ENCODE data around the gene BMP6.
"Not testable (repeated sequence)": the region's sequence is repeated elsewhere in the genome, so short reads cannot be mapped to it uniquely, and the experiment has no call there.

The BMP6 gene

GRCh38 chr6:7887278-7887991, 161.5 kb downstream of the BMP6 start:
- H4K20me1 ChIP-seq (ENCODE audit: insufficient read depth, low read length) = no peaks in the 10 kb centered on the region
- H3K27me3 ChIP-seq (ENCODE audit: low read depth, low read length) = no peaks in the 10 kb centered on the region
- no peaks in the 10 kb centered on the region for H3K9me3 ChIP-seq (ENCODE audit: insufficient read depth, low read length)
- no peak overlapping the region for H3K9ac ChIP-seq (ENCODE audit: low read length)
- no peak overlapping the region for H2AFZ ChIP-seq (ENCODE audit: low read depth, low read length)
- no peaks in the 10 kb centered on the region for H3K4me1 ChIP-seq (ENCODE audit: low read length)
- no peaks in the 10 kb centered on the region for H3K79me2 ChIP-seq (ENCODE audit: low read length)
- H3K4me3 ChIP-seq (ENCODE audit: low read length) = no peak overlapping the region
- no peak overlapping the region for H3K27ac ChIP-seq (ENCODE audit: low read length)
- H3K4me2 ChIP-seq (ENCODE audit: low read length) = no peak overlapping the region
- peaks cover 73% of the 10 kb centered on the region for H3K36me3 ChIP-seq (replicated peaks; ENCODE audit: low read depth, low read length)
- TF ChIP-seq EZH2phosphoT487 (IDR thresholded peaks at IDR 0.05; ENCODE audit: low read depth) = no peak
- TF ChIP-seq, protein P1, sequence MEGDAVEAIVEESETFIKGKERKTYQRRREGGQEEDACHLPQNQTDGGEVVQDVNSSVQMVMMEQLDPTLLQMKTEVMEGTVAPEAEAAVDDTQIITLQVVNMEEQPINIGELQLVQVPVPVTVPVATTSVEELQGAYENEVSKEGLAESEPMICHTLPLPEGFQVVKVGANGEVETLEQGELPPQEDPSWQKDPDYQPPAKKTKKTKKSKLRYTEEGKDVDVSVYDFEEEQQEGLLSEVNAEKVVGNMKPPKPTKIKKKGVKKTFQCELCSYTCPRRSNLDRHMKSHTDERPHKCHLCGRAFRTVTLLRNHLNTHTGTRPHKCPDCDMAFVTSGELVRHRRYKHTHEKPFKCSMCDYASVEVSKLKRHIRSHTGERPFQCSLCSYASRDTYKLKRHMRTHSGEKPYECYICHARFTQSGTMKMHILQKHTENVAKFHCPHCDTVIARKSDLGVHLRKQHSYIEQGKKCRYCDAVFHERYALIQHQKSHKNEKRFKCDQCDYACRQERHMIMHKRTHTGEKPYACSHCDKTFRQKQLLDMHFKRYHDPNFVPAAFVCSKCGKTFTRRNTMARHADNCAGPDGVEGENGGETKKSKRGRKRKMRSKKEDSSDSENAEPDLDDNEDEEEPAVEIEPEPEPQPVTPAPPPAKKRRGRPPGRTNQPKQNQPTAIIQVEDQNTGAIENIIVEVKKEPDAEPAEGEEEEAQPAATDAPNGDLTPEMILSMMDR (IDR thresholded peaks at IDR 0.05; ENCODE audit: low read depth, low read length) = no peak

DNA sequence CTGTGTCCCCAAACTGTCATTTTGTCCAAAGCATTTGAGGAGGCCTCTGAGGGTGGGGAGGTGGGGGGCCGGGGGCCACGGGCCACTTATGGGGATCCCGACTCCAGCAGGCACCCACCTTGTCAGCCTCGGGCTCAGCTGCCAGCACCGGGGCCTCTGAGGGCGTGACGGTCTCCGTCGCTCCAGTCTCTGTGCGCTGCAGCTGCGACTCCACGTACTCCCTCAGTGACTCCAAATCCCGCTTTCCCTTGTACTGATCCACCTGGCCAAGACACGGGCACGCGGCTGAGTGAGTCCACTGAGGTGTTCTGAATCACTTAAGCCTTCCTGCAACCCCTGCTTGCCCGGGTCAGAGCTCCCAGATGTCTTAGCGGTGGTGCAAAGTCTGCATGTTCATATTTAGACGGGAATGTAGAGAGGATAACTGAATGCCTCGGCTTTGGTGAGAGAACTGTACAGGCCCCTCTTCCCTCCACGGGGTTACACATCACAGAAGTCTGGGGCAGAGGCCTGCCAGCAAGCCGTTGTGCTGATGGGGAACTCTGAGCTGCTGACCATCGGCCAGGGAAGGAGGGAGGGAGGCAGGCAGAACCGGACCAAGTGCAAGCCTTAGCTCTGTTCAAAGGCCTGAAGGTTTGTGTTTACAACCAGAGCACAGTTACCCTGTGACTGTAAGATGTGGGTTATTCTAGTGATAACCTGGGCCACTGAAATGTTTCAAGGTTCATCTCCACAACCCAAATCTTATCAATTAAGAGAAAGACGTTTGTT, 162.9 kb downstream of the BMP6 start:
- H3K36me3 ChIP-seq (replicated peaks; ENCODE audit: low read depth, low read length) = peaks cover 69% of the 10 kb centered on the region
- H3K79me2 ChIP-seq (ENCODE audit: low read length) = no peaks in the 10 kb centered on the region
- no peak overlapping the region for H3K27ac ChIP-seq (ENCODE audit: low read length)
- H3K4me2 ChIP-seq (ENCODE audit: low read length) = no peak overlapping the region
- H3K9ac ChIP-seq (ENCODE audit: low read length) = no peak overlapping the region
- no peaks in the 10 kb centered on the region for H3K4me1 ChIP-seq (ENCODE audit: low read length)
- no peak overlapping the region for H2AFZ ChIP-seq (ENCODE audit: low read depth, low read length)
- H3K27me3 ChIP-seq (ENCODE audit: low read depth, low read length) = no peaks in the 10 kb centered on the region
- TF ChIP-seq, protein P1 (IDR thresholded peaks at IDR 0.05; ENCODE audit: low read depth, low read length) = no peak
- no peak for TF ChIP-seq EZH2phosphoT487 (IDR thresholded peaks at IDR 0.05; ENCODE audit: low read depth)
- H3K9me3 ChIP-seq (ENCODE audit: insufficient read depth, low read length) = no peaks in the 10 kb centered on the region
- H4K20me1 ChIP-seq (ENCODE audit: insufficient read depth, low read length) = no peaks in the 10 kb centered on the region
- H3K4me3 ChIP-seq (ENCODE audit: low read length) = no peak overlapping the region

- Histone ChIP-seq H3K4me1 (ENCODE audit: low read length) (no peaks in the 10 kb centered on the region), H3K4me2 (ENCODE audit: low read length) (no peak overlapping the region), H4K20me1 (ENCODE audit: insufficient read depth, low read length) (no peaks in the 10 kb centered on the region), H2AFZ (ENCODE audit: low read depth, low read length) (no peak overlapping the region), H3K27ac (ENCODE audit: low read length) (no peak overlapping the region), H3K36me3 (replicated peaks; ENCODE audit: low read depth, low read length) (peaks cover 60% of the 10 kb centered on the region), H3K9ac (ENCODE audit: low read length) (no peak overlapping the region), H3K4me3 (ENCODE audit: low read length) (no peak overlapping the region), H3K27me3 (ENCODE audit: low read depth, low read length) (no peaks in the 10 kb centered on the region), H3K9me3 (ENCODE audit: insufficient read depth, low read length) (no peaks in the 10 kb centered on the region), H3K79me2 (ENCODE audit: low read length) (0 out of 2 replicates have a peak, but pooled peaks cover 1% of the 10 kb centered on the region)
- TF ChIP-seq, protein P1 (IDR thresholded peaks at IDR 0.05; ENCODE audit: low read depth, low read length) = no peak
- TF ChIP-seq EZH2phosphoT487 (IDR thresholded peaks at IDR 0.05; ENCODE audit: low read depth) = no peak
Measured at GRCh38 chr6:7891078-7891872, 165.4 kb downstream of the BMP6 start.

- H4K20me1 ChIP-seq (ENCODE audit: insufficient read depth, low read length); H3K4me1 ChIP-seq (ENCODE audit: low read length); H3K27ac ChIP-seq (ENCODE audit: low read length); H3K4me2 ChIP-seq (ENCODE audit: low read length); H3K9me3 ChIP-seq (ENCODE audit: insufficient read depth, low read length); H2AFZ ChIP-seq (ENCODE audit: low read depth, low read length); H3K9ac ChIP-seq (ENCODE audit: low read length); H3K27me3 ChIP-seq (ENCODE audit: low read depth, low read length); H3K4me3 ChIP-seq (ENCODE audit: low read length); H3K79me2 ChIP-seq (ENCODE audit: low read length): not testable (repeated sequence)
- peaks cover 66% of the 10 kb centered on the region for H3K36me3 ChIP-seq (replicated peaks; ENCODE audit: low read depth, low read length)
Measured at GRCh38 chr6:7892367-7892766, 166.5 kb downstream of the BMP6 start.

All from OCI-LY3 (cell line).